OCI-LY7 (cell line): ENCODE data around the gene ZBTB1. TPM values are rescaled to one million over a fixed set of nuclear protein-coding genes. Genes with fewer than 3 reads are reported as not detected.
A peak's percentile ranks its signal among the peaks of the same experiment; 100 is the strongest.

Source experiments
- BruUV-seq: library from RNA; stranded (reverse); fragments of 400-500 nt; replicated peaks from 2 replicates; lab custom pipeline; 2021; lab: Mats Ljungman, UMichigan
- CTCF ChIA-PET: fragments of 300-600 bp; sonication (Branson Sonifier 250); formaldehyde crosslinking; loops from one replicate; lab custom pipeline; 2022; ENCODE audit warnings: antibody characterized with exemption; ENCODE audit not compliant: unreplicated experiment; lab: Charles Lee
- POLR2A ChIA-PET: fragments of 300-600 bp; sonication (Branson Sonifier 250); formaldehyde crosslinking; loops from one replicate; lab custom pipeline; 2022; ENCODE audit warnings: antibody characterized with exemption; lab: Charles Lee
- DNase-seq: peaks from one replicate; pipeline ENCODE4 v3.0.0-alpha.2; 2015; ENCODE audit warnings: low spot score
- H2AFZ ChIP-seq: fragments of 200-600 bp; sonication (generic), shearing (Covaris generic); 2 replicates; pipeline ENCODE4 v1.6.1; 2014; ENCODE audit warnings: mild to moderate bottlenecking, antibody characterized with exemption, low read length, moderate library complexity
- H3K27ac ChIP-seq: fragments of 200-600 bp; sonication (generic); 2 replicates; pipeline ENCODE4 v1.5.1; 2014; ENCODE audit warnings: mixed run types, low read depth, mild to moderate bottlenecking, moderate library complexity, low read length, inconsistent platforms; ENCODE audit not compliant: poor library complexity, severe bottlenecking
- H3K36me3 ChIP-seq: fragments of 200-600 bp; sonication (generic); 2 replicates; pipeline ENCODE4 v1.6.1; 2014; ENCODE audit warnings: mild to moderate bottlenecking, antibody characterized with exemption, low read length, moderate library complexity, mixed read lengths; ENCODE audit not compliant: insufficient read depth
- H3K4me1 ChIP-seq: fragments of 200-600 bp; sonication (generic); 2 replicates; pipeline ENCODE4 v1.5.1; 2014; ENCODE audit warnings: mild to moderate bottlenecking, low read length; ENCODE audit not compliant: insufficient read depth, poor library complexity, severe bottlenecking
- H3K4me2 ChIP-seq: fragments of 200-600 bp; sonication (generic); 2 replicates; pipeline ENCODE4 v1.6.1; 2014; ENCODE audit warnings: mild to moderate bottlenecking, low read length
- H3K4me3 ChIP-seq: fragments of 200-600 bp; sonication (generic); 2 replicates; pipeline ENCODE4 v1.5.1; 2014; ENCODE audit warnings: mild to moderate bottlenecking, low read depth, low read length; ENCODE audit not compliant: poor library complexity, severe bottlenecking
- H3K79me2 ChIP-seq: fragments of 200-600 bp; sonication (generic); 2 replicates; pipeline ENCODE4 v1.6.1; 2016; ENCODE audit warnings: low read depth, mild to moderate bottlenecking, low read length, moderate library complexity, mixed read lengths; ENCODE audit not compliant: insufficient read depth
- H3K9me2 ChIP-seq: fragments of 200-600 bp; sonication (generic); 2 replicates; pipeline ENCODE4 v1.6.1; 2016; ENCODE audit warnings: mild to moderate bottlenecking, low read length, mixed read lengths; ENCODE audit not compliant: insufficient read depth
- H3K9me3 ChIP-seq: fragments of 200-600 bp; sonication (generic); 2 replicates; pipeline ENCODE4 v1.6.1; 2014; ENCODE audit warnings: mild to moderate bottlenecking, mixed run types, low read length, mixed read lengths
- H4K20me1 ChIP-seq: fragments of 200-600 bp; sonication (generic); 2 replicates; pipeline ENCODE4 v1.6.1; 2014; ENCODE audit warnings: mild to moderate bottlenecking, antibody characterized with exemption, low read length, moderate library complexity, mixed read lengths; ENCODE audit not compliant: insufficient read depth
- EZH2phosphoT487 ChIP-seq: fragments of 200-600 bp; sonication (generic); IDR thresholded peaks from 2 replicates; pipeline ENCODE4 v1.6.1; 2018; ENCODE audit warnings: low read depth, borderline replicate concordance, mild to moderate bottlenecking, mixed run types, antibody characterized with exemption, low read length, moderate library complexity, mixed read lengths
- intact Hi-C: fragments of 100-400 bp; cut with micrococcal nuclease; formaldehyde crosslinking; loops from one replicate; pipeline ENCODE4 v1.10.0; 2022; ENCODE audit not compliant: unreplicated experiment
- total RNA-seq, 2 experiments: library from RNA; depleted of rRNA in 1 of 2; stranded (reverse); fragments of >200 nt in 1 of 2; shearing (Covaris generic) in 1 of 2; gene quantifications; 2 replicates each; pipeline ENCODE4 v1.2.3, GENCODE V29; 2014 to 2022
- TF ChIP-seq, protein P1 (sequence below): fragments of 200-600 bp; sonication (generic); conservative IDR thresholded peaks from 2 replicates; pipeline ENCODE4 v1.5.1; 2014; ENCODE audit warnings: mild to moderate bottlenecking, antibody characterized with exemption, low read length, moderate library complexity, mixed read lengths

ZBTB1 gene
- total RNA-seq, 2 experiments from 2014 or later, result 34.1 to 49.5 TPM

DNA sequence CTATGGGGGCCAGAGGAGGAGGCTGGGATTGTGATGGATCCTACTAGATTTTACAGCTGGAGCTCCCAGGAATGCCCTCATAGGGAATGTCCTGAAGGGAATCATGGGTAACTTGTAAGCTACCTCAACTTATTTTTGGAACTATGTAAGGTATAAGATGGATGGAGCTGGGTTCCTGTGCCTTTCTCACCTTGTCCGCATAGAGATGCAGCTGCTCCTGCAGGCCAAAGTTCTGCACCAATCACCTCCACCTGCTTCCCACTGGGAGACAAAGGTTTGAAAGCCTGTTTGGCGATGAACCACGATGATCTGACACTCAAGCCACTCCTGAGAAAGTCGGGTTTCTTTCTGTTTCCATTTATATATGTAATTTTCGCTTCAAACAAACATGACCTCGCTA, 39.9 kb upstream of the ZBTB1 start:
- Histone ChIP-seq H3K4me2 (peak overlapping the region; percentile 78), H3K9me2 (no peaks in the 10 kb centered on the region), H3K27ac (no peak overlapping the region), H2AFZ (no peak overlapping the region; the same call in 1 of the 2 replicates), H3K79me2 (no peaks in the 10 kb centered on the region), H3K9me3 (no peaks in the 10 kb centered on the region), H3K36me3 (peaks cover 31% of the 10 kb centered on the region), H3K4me3 (peak overlapping the region; percentile 60), H4K20me1 (peaks cover 8% of the 10 kb centered on the region; the same call in 1 of the 2 replicates), H3K4me1 (peaks cover 44% of the 10 kb centered on the region)
- TF ChIP-seq EZH2phosphoT487, result no peak
- TF ChIP-seq, protein P1, sequence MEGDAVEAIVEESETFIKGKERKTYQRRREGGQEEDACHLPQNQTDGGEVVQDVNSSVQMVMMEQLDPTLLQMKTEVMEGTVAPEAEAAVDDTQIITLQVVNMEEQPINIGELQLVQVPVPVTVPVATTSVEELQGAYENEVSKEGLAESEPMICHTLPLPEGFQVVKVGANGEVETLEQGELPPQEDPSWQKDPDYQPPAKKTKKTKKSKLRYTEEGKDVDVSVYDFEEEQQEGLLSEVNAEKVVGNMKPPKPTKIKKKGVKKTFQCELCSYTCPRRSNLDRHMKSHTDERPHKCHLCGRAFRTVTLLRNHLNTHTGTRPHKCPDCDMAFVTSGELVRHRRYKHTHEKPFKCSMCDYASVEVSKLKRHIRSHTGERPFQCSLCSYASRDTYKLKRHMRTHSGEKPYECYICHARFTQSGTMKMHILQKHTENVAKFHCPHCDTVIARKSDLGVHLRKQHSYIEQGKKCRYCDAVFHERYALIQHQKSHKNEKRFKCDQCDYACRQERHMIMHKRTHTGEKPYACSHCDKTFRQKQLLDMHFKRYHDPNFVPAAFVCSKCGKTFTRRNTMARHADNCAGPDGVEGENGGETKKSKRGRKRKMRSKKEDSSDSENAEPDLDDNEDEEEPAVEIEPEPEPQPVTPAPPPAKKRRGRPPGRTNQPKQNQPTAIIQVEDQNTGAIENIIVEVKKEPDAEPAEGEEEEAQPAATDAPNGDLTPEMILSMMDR, result no peak
- POLR2A ChIA-PET, result interaction anchor here (0.8 to 1.4 kb wide), 3 partner anchors 13 to 28 kb away, joined by 3 read pairs; no protein-coding TSS in a partner anchor
- DNase-seq, result no peak
- intact Hi-C loops, result loop anchor here (1.0 kb wide), 1 partner anchor 125 kb away; no protein-coding TSS in a partner anchor
- CTCF ChIA-PET, result no interaction called here
- BruUV-seq, result no TSS peak

GRCh38 chr14:64465191-64465822, 39.3 kb upstream of the ZBTB1 start, which contains the start of gene AKAP5:
TSS of gene AKAP5 (plus strand) at chr14:64465499. CDS start at chr14:64468395, 2,896 bp downstream.
- Histone ChIP-seq H3K4me2 (peak within 1 kb of the TSS; percentile 78), H2AFZ (no peak within 1 kb of the TSS; the same call in 1 of the 2 replicates), H3K27ac (no peak within 1 kb of the TSS), H3K36me3 (peaks cover 24% of the 10 kb centered on the region), H3K4me3 (peak within 1 kb of the TSS; percentile 60), H3K4me1 (peaks cover 44% of the 10 kb centered on the region), H4K20me1 (peaks cover 8% of the 10 kb centered on the region; the same call in 1 of the 2 replicates), H3K79me2 (no peaks in the 10 kb centered on the region), H3K9me3 (no peaks in the 10 kb centered on the region), H3K9me2 (no peaks in the 10 kb centered on the region)
- ChIA-PET CTCF (no interaction called here), POLR2A (interaction anchor here (1.3 to 1.4 kb wide), 2 partner anchors 12 to 24 kb away, joined by 3 read pairs; no protein-coding TSS in a partner anchor)
- TF ChIP-seq EZH2phosphoT487, result no peak
- TF ChIP-seq, protein P1, result no peak
- peak; percentile 60 for DNase-seq
- intact Hi-C loops, result loop anchor here (1.0 kb wide), 1 partner anchor 126 kb away; no protein-coding TSS in a partner anchor
- BruUV-seq, result no TSS peak
